Stimulated activated effector memory CD8-positive, alpha-beta T cell treated with anti-CD3 and anti-CD28 coated beads, Interleukin-12 subunit alpha, Interleukin-12 subunit beta, amount 100 ng/mL, for 72 hours (primary cell): ENCODE measurements around the gene PPM1F.

Source experiments
- ATAC-seq: fragments of 150-1000 bp; cut with Tn5 transposase; 2 replicates; pipeline ENCODE4 v1.10.0; 2021
- DNase-seq, 2 donors: peaks; one replicate each; pipeline ENCODE4 v3.0.0; 2021 to 2022; ENCODE audit warnings: low spot score in 2 of 2
- H3K27ac Mint-ChIP-seq: one replicate; pipeline ENCODE4 v1.8.0; 2022; ENCODE audit warnings: mild to moderate bottlenecking, mixed read lengths
- H3K36me3 Mint-ChIP-seq: one replicate; pipeline ENCODE4 v1.8.0; 2022; ENCODE audit warnings: mild to moderate bottlenecking, mixed read lengths
- H3K4me1 Mint-ChIP-seq: one replicate; pipeline ENCODE4 v1.8.0; 2022; ENCODE audit warnings: mixed read lengths
- H3K4me3 Mint-ChIP-seq: one replicate; pipeline ENCODE4 v1.8.0; 2022; ENCODE audit warnings: mild to moderate bottlenecking, mixed read lengths
- H3K9me3 Mint-ChIP-seq: one replicate; pipeline ENCODE4 v1.8.0; 2022; ENCODE audit warnings: mixed read lengths

The PPM1F gene

GRCh38 chr22:21968452-21969129 is 15.9 kb upstream of the PPM1F start:
- Mint-ChIP-seq H3K4me3 (no peak overlapping the region), H3K36me3 (peaks cover 88% of the 10 kb centered on the region), H3K4me1 (no peaks in the 10 kb centered on the region), H3K27ac (peak overlapping the region; percentile 24), H3K9me3 (no peaks in the 10 kb centered on the region)
- no peak for DNase-seq
- no peak for ATAC-seq

- H3K9me3 Mint-ChIP-seq = no peaks in the 10 kb centered on the region
- H3K4me3 Mint-ChIP-seq = no peak overlapping the region
- H3K4me1 Mint-ChIP-seq = no peaks in the 10 kb centered on the region
- no peak for DNase-seq
- H3K36me3 Mint-ChIP-seq = peaks cover 88% of the 10 kb centered on the region
- no peak overlapping the region for H3K27ac Mint-ChIP-seq
- ATAC-seq = no peak
Measured at GRCh38 chr22:21967693-21968271, 15.1 kb upstream of the PPM1F start.

- H3K4me3 Mint-ChIP-seq = no peak overlapping the region
- H3K9me3 Mint-ChIP-seq = no peaks in the 10 kb centered on the region
- DNase-seq (no peak), ATAC-seq (no peak)
- H3K36me3 Mint-ChIP-seq = peaks cover 88% of the 10 kb centered on the region
- no peaks in the 10 kb centered on the region for H3K4me1 Mint-ChIP-seq
- H3K27ac Mint-ChIP-seq = no peak overlapping the region
Measured at GRCh38 chr22:21966643-21967516, 14.2 kb upstream of the PPM1F start.

- no peak for DNase-seq
- Mint-ChIP-seq H3K9me3 (no peaks in the 10 kb centered on the region), H3K36me3 (peaks cover 81% of the 10 kb centered on the region), H3K4me3 (no peak overlapping the region), H3K4me1 (no peaks in the 10 kb centered on the region), H3K27ac (no peak overlapping the region)
- ATAC-seq = no peak
Measured at GRCh38 chr22:21965762-21966288, 13.2 kb upstream of the PPM1F start.

GRCh38 chr22:21964918-21965484 is 12.4 kb upstream of the PPM1F start:
- Mint-ChIP-seq H3K36me3 (peaks cover 77% of the 10 kb centered on the region), H3K27ac (no peak overlapping the region), H3K9me3 (no peaks in the 10 kb centered on the region), H3K4me1 (no peaks in the 10 kb centered on the region), H3K4me3 (no peak overlapping the region)
- ATAC-seq = no peak
- DNase-seq = no peak

GRCh38 chr22:21964234-21964633 is 11.6 kb upstream of the PPM1F start:
- DNase-seq = no peak
- Mint-ChIP-seq H3K27ac (no peak overlapping the region), H3K4me3 (no peak overlapping the region), H3K36me3 (peaks cover 74% of the 10 kb centered on the region), H3K4me1 (no peaks in the 10 kb centered on the region), H3K9me3 (no peaks in the 10 kb centered on the region)
- ATAC-seq = no peak

- no peaks in the 10 kb centered on the region for H3K9me3 Mint-ChIP-seq
- ATAC-seq = no peak
- DNase-seq = no peak
- H3K36me3 Mint-ChIP-seq = peaks cover 69% of the 10 kb centered on the region
- no peak overlapping the region for H3K4me3 Mint-ChIP-seq
- H3K4me1 Mint-ChIP-seq = no peaks in the 10 kb centered on the region
- H3K27ac Mint-ChIP-seq = no peak overlapping the region
Measured at GRCh38 chr22:21963790-21964211, 11.2 kb upstream of the PPM1F start.

GRCh38 chr22:21963286-21963685 is 10.6 kb upstream of the PPM1F start:
- Mint-ChIP-seq H3K9me3 (no peaks in the 10 kb centered on the region), H3K4me3 (no peak overlapping the region), H3K4me1 (no peaks in the 10 kb centered on the region), H3K27ac (no peak overlapping the region), H3K36me3 (peaks cover 64% of the 10 kb centered on the region)
- ATAC-seq (no peak), DNase-seq (no peak)

- Mint-ChIP-seq H3K27ac (no peak overlapping the region), H3K4me3 (no peak overlapping the region), H3K9me3 (no peaks in the 10 kb centered on the region), H3K4me1 (no peaks in the 10 kb centered on the region), H3K36me3 (peaks cover 61% of the 10 kb centered on the region)
- no peak for ATAC-seq
- no peak for DNase-seq
Measured at GRCh38 chr22:21962655-21962949, 10.0 kb upstream of the PPM1F start.

- Mint-ChIP-seq H3K4me3 (no peak overlapping the region), H3K27ac (no peak overlapping the region), H3K9me3 (no peaks in the 10 kb centered on the region), H3K4me1 (no peaks in the 10 kb centered on the region), H3K36me3 (peaks cover 57% of the 10 kb centered on the region)
- DNase-seq (no peak), ATAC-seq (no peak)
Measured at GRCh38 chr22:21961886-21962654, 9.4 kb upstream of the PPM1F start.

- H3K36me3 Mint-ChIP-seq = peaks cover 49% of the 10 kb centered on the region
- H3K4me1 Mint-ChIP-seq = no peaks in the 10 kb centered on the region
- H3K4me3 Mint-ChIP-seq = no peak overlapping the region
- ATAC-seq = no peak
- H3K27ac Mint-ChIP-seq = no peak overlapping the region
- DNase-seq = no peak
- H3K9me3 Mint-ChIP-seq = no peaks in the 10 kb centered on the region
Measured at GRCh38 chr22:21961127-21961867, 8.6 kb upstream of the PPM1F start.

GRCh38 chr22:21960200-21961126 is 7.8 kb upstream of the PPM1F start:
- Mint-ChIP-seq H3K9me3 (no peaks in the 10 kb centered on the region), H3K4me1 (no peaks in the 10 kb centered on the region), H3K27ac (no peak overlapping the region), H3K4me3 (no peak overlapping the region), H3K36me3 (peaks cover 42% of the 10 kb centered on the region)
- ATAC-seq (no peak), DNase-seq (no peak)

GRCh38 chr22:21959274-21960074 is 6.8 kb upstream of the PPM1F start:
- DNase-seq (no peak), ATAC-seq (no peak)
- Mint-ChIP-seq H3K4me1 (no peaks in the 10 kb centered on the region), H3K4me3 (no peak overlapping the region), H3K27ac (no peak overlapping the region), H3K36me3 (peaks cover 34% of the 10 kb centered on the region), H3K9me3 (no peaks in the 10 kb centered on the region)
